Fibroblast of villous mesenchyme (primary cell): ENCODE results near the gene ZDHHC17. TPM values are rescaled to one million over a fixed set of nuclear protein-coding genes. Genes with fewer than 3 reads are reported as not detected.

Source experiments
- DNase-seq: peaks from one replicate; pipeline ENCODE4 v3.0.0-alpha.2; 2010; ENCODE audit warnings: low read depth
- H3K4me3 ChIP-seq: 2 replicates; pipeline ENCODE4 v1.5.1; 2011; ENCODE audit warnings: low read depth, mild to moderate bottlenecking, low read length
- total RNA-seq: library from RNA; depleted of rRNA; stranded (reverse); fragments of >200 nt; gene quantifications from 2 replicates; pipeline ENCODE4 v1.2.3, GENCODE V29; 2012
- TF ChIP-seq, protein P1 (sequence below): IDR thresholded peaks from 2 replicates; pipeline ENCODE4 v1.5.1; 2012; ENCODE audit warnings: low read depth, mild to moderate bottlenecking, low read length; ENCODE audit not compliant: insufficient read depth

Gene ZDHHC17
- 73.0 and 88.3 TPM in 2 replicates for total RNA-seq

DNA sequence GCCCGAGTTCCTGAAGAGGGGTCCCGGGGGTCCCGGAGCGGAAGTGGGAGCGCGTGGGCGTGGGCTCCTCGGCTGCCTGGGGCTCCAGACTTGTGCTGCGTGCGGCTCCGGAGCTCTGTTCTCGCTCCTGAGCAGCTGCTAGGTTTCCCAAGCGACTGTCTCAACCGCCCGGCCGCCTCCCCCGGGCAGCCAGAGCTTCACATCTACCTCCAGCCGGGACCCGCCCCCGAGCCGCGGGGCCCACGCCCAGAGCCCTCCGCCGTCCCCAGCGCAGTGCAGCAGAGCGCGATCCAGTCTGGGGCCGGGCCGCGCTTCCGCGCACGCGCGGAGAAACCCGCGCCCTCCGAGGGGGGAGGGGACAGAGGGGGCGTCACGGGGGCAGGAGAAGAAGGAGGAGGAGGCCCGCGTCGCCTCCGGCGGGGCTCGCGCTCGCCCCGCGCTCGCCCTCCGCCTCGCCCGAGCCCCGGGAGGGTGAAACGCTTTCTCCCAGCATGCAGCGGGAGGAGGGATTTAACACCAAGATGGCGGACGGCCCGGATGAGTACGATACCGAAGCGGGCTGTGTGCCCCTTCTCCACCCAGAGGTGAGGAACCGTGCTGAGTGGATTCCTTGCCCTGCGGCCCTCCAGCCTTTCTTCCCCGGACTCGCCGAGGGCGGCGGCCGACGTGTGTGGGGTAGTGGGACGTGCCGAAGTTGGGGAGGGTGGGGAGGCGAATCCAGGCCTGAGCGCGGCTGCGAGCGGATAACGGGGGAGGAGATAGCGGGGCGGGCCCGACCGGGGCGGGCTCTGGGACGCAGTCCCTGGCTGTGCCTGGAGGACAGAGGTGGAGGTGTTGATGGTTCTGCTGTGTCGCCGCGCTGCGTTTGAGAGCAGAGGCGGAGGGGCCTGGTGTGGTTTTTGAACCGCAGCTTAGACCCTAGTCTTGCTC, at the start of gene ZDHHC17:
ZDHHC17 (plus strand) TSS at position 370 of the 930 bp plus-strand sequence; CDS start at position 492, 122 bp downstream.
- H3K4me3 ChIP-seq, result peak within 1 kb of the TSS; percentile 96
- DNase-seq, result peak; percentile 96
- TF ChIP-seq, protein P1, sequence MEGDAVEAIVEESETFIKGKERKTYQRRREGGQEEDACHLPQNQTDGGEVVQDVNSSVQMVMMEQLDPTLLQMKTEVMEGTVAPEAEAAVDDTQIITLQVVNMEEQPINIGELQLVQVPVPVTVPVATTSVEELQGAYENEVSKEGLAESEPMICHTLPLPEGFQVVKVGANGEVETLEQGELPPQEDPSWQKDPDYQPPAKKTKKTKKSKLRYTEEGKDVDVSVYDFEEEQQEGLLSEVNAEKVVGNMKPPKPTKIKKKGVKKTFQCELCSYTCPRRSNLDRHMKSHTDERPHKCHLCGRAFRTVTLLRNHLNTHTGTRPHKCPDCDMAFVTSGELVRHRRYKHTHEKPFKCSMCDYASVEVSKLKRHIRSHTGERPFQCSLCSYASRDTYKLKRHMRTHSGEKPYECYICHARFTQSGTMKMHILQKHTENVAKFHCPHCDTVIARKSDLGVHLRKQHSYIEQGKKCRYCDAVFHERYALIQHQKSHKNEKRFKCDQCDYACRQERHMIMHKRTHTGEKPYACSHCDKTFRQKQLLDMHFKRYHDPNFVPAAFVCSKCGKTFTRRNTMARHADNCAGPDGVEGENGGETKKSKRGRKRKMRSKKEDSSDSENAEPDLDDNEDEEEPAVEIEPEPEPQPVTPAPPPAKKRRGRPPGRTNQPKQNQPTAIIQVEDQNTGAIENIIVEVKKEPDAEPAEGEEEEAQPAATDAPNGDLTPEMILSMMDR, result no peak

- no peak for DNase-seq
- TF ChIP-seq, protein P1, result no peak
- no peak overlapping the region for H3K4me3 ChIP-seq
Observed at GRCh38 chr12:76714415-76714814, 49.5 kb upstream of the ZDHHC17 start.

GRCh38 chr12:76714861-76715260, 49.1 kb upstream of the ZDHHC17 start:
- H3K4me3 ChIP-seq, result no peak overlapping the region
- no peak for DNase-seq
- TF ChIP-seq, protein P1, result no peak

DNA sequence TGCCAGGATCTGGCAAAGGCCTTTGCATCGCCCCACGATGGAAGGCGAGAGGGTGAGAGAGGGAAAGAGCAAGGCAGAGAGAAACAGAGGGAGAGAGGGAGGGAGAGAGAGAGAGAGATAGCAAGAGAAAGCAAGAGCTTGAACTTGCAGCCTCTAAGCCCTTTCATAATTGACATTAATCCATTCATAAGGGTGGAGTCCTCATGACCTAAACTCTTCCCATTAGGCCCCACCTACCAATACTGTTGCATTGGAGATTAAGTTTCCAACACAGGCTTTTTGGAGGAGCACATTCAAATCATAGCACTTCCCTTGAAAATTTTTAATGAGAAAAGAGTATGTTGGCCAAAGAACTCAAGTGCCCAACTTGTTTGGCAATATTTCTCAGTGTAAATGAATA, 48.6 kb upstream of the ZDHHC17 start:
- TF ChIP-seq, protein P1, result no peak
- DNase-seq, result no peak
- H3K4me3 ChIP-seq, result no peak overlapping the region

GRCh38 chr12:76717314-76717713, 46.6 kb upstream of the ZDHHC17 start:
- no peak overlapping the region for H3K4me3 ChIP-seq
- DNase-seq, result no peak
- TF ChIP-seq, protein P1, result no peak

DNA sequence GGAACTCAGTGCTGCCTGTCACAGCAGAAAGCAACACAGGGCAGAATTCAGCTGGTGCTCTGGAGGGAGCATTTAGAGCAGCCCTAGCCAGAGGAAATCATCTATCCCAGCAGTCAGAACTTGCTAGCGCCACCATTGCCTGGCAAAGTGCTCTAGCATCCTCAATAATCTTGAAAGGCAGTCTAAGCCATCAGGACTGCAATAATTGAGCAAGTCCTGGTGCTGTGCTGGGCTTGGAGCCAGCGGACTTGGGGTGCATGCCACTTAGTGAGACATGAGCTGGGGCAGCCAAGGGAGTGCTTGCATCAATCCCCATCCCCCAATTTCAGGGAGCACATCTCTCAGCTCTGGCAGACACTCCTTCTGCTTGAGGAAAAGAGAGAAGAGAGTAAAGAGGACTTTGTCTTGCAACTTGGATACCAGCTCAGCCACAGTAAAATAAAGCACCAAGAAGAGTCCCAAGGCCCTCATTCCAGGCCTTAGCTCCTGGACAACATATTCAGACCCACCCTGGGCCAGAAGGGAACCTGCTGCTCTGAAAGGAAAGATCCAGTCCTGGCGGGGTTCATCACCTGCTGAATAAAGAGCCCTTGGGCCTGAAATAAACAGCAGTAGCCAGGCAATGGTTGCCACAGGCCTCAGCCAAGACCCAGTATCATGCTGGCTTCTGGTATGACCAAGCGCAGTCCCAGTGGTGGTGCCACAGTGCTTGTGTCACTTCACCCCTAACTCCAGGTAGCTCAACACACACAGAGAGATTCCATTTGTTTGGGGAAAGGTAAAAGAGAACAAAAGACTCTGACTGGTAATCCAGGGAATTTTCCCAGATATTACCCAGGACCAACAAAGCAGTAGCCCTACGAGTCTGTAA, 44.5 kb upstream of the ZDHHC17 start:
- TF ChIP-seq, protein P1, result no peak
- DNase-seq, result no peak
- no peak overlapping the region for H3K4me3 ChIP-seq
